NCI-H2029 (cell line): ENCODE measurements around the gene CCBE1.
"Not testable (repeated sequence)": the region's sequence is repeated elsewhere in the genome, so short reads cannot be mapped to it uniquely, and the experiment has no call there.

Source experiments
- DNase-seq: peaks from one replicate; lab custom pipeline; 2025; lab: John Stamatoyannopoulos, UW

Gene CCBE1

DNA sequence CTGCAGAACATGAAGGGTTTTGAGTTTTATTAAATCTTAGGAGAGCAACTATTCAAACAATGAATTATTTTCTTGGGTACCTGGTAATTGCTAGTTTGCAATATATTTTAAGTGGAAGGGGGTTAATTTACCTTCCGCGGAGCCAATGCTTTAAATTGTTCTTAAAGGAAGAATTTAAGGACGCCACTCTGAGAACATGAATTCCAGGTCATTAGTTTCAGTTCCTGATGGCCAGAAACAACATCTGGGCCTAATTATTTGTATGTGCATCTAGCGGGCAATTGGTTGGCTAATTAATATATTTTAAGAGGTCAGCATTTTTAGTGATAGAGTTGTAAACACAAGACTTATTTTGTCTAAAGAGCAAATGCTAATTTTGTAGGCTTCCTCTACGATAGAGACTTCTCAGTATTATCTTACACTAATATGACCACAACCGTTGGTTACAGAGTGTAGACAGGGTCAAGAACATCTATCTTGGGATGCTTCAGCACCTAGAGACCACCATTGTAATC lies 40.8 kb downstream of the CCBE1 start:
- DNase-seq = no peak

DNA sequence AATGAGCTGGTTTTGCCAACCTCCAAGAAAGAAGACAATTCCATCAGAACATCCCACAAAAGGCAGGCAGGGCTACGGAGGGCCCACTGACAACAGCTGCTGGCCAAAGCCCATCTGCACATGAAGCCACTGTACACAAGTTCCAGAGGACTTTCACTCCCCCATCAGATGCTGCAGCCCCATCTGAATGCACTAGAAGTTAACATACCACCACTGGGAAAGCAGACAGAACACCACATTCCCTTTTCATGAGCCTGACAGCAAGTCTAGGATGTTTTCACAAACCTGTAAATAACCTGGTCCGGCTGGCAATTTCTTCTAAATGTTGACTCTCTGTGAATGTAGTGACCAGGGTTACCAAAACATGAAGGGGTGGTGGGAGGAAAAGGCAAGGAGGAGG lies 41.5 kb downstream of the CCBE1 start:
- no peak for DNase-seq

DNA sequence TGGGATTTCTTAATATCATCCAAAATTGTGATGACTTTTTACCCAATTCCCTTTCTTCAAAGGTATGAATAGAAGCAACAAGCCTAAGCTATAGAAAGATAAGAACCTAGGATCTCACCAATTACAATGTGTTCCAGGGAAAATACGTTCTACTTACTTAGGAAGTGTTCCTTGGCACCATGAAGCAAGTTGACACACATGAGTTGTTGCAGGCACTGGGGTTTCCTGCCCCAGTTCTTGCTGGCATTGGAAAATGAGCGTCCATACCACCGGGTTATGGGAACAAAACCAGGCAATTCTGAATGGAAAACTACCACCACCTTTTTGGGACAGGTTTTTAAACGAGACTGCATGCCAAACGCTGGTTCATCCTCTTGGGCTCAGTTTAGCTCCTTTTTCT lies 46.2 kb downstream of the CCBE1 start:
- no peak for DNase-seq

DNA sequence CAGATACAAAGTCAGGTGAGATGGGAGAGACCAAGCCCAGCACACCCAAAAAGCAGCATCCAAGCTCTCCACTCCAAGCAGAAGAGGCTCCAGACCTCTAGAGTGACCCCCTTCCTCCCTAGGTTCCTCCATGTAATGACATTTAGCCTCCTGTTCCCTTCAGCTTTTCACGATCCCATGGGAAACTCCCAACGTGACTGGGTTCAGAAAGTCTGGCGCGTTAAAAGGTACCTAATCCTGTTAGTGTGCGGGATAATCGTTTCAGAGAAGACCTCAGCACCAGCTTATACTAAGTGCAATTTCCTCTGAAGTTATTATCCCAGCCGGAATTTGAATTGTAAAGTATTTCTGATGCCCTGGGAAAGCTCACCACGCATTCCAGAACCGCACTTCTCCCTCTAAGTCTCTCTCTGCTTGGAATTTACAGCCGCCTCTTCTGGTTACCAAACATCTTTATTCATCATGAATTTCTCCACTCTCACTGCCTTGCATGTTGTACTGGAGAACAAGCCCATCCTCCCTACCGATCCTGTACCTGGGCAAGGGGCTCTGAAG lies 46.9 kb downstream of the CCBE1 start:
- no peak for DNase-seq

DNA sequence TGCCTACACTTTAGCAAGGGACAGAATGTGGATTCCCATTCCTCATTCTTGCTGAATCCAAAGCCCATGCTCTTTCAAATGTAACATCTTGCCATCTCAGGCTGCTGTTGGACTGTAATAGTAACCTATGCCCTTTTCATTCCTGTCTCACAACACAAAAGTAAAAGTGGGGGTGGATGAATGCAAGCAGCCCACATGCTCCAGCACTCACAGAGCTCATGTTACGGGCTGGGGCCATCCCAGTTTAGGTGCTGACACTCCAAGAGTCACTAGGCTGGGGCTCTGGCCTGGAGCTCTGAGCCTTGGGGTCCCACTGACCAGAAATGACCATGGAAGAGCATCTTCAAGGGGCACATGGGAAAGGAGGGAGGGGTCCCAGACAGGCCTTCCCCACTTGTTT lies 47.6 kb downstream of the CCBE1 start:
- no peak for DNase-seq

DNA sequence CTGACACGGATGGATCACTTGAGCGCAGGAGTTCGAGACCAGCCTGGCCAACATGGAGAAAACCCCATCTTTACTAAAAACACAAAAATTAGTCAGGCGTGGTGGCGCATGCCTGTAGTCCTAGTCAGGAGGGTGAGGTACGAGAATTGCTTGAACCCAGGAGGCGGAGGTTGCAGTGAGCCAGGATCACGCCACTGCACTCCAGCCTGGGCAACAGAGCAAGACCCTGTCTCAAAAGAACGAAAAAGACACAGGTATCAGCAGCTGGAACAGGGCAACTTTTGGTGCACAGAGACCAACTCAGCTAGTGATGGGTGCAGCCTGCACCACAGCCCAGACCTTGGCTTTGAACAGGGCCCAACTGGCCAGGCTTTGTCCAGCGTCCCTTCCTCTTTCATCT lies 48.8 kb downstream of the CCBE1 start:
- DNase-seq = not testable (repeated sequence)

DNA sequence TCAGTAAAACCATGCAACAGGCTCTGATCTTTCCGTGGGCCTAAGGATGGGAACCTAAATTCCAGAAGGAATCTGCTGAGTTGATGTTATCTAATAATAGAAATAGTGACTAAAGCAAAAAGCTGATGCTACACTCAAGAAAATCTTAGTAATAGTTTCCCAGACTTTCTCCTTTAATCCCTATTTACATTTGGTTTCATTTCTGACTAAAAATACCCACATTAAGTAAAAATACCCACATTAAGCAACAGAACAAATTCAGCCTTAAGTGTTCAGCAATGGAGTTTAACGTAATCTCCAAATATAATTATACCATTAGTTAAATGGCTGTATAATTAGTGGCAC lies 50.3 kb downstream of the CCBE1 start:
- no peak for DNase-seq

DNA sequence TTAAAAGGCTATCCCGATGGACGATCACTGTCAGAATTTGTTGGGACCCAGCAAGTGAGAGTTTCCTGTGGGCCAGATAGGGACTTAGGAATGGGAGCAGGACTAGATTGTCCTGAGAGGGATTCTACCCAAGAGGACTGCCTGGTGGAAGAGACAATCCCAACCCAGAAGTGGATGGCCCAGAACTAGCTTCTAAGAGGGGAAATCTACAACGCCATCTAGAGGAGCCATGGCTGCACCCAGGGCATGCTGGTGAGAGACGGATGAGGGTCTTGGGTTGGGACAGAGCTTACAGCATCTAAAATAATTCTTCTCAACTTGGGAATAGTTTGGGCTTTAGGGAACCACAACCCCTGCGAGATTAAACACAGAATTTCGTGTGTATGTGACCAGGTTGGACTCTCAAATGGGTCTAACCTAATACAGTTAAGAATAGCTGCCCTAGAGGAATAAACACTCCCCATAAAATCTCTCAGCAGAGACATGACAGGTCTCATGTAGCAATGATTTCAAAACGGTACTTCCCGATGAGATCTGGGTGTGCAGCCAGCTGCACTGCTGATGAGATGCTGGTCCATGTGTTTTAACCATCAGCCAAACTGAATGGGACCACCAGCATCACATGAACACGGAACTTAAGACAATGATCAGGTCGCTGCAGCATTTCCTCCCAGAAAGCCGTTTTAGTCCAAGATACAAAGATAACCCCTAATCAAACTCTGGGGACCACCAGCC lies 50.8 kb downstream of the CCBE1 start:
- DNase-seq = no peak

DNA sequence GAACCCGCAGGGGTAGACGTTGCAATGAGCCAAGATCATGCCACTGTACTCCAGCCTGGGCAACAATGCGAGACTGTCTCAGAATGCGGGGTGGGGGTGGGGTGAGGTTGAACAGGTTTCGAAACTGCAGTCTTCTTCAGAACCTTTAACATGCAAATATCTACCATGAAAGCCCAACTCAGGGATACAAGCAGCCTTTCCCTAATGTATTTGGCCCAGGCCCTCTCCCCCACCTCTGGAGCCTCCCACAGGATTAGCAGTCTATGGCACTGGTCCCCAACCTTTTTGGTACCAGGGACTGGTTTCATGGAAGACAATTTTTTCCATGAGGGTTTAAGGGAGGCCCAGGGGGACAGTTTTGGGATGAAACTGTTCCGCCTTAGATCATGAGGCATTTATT lies 53.5 kb downstream of the CCBE1 start:
- DNase-seq = no peak

DNA sequence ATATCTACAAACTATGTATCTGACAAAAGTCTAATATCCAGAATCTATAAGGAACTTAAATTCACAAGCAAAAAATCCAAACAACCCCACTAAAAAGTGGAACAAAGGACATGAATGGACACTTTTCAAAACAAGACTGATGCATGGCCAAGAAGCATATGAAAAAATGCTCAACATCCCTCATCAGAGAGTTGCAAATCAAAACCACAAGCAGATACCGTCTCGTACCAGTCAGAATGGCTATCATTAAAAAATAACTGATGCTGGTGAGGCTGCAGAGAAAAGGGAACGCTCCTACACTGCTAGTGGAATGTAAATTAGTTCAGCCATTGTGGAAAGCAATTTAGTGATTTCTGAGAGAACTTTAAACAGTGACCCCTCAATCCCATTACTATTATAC lies 56.5 kb downstream of the CCBE1 start:
- DNase-seq = no peak

DNA sequence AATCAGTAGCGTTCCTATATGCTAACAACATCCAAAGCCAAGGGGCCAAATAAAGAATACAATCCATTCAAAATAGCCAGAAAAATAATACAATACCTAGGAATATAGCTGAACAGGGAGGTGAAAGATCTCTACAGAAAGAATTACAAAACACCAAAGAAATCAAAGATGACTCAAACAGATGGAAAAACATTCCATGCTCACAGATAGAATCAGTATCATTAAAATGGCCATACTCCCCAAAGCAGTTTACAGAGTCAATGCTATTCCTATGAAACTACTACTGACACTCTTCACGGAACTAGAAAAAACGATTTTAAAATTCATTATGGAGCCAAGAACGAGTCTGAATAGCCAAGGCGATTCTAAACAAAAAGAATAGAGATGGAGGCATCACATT lies 57.4 kb downstream of the CCBE1 start:
- DNase-seq = no peak

DNA sequence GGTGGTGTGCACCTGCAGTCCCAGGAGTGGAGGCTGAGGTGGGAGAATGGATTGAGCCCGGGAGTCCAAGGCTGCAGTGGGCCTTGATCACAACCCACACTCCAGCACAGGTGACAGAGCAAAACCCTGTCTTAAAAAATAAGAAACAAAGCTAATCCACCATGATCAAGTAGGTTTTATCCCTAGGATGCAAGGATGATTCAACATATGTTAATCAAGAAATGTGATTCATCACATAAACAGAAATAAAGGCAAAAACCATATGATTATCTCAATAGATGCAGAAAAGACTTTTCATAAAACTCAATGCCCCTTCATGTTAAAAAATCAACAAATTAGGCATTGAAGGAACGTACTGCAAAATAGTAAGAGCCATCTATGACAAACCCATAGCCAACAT lies 58.1 kb downstream of the CCBE1 start:
- no peak for DNase-seq

DNA sequence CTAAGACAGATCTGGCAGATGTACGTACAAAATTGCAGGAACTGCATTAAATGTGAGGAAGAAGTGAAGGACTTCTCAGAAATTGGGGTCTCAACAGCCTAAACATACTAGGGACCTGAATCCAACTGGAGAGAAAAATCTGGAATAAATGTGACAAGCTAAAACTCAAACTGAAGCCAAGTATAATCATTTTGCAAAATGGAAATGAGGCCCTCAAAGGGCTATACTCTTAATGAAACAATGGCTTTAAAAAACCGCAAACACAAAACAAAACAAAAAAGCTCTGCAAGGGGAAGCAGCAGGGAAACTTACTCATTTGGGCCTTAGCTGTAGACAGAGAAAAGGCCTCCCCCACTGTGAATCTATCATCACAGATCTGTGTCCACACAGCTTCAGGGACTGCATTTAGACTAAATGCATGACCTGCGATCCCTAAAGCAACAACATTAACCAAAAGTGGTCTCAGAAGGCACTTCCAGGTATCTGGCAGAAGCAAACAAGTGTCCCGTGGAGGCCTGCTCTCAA lies 63.2 kb downstream of the CCBE1 start:
- DNase-seq = no peak

DNA sequence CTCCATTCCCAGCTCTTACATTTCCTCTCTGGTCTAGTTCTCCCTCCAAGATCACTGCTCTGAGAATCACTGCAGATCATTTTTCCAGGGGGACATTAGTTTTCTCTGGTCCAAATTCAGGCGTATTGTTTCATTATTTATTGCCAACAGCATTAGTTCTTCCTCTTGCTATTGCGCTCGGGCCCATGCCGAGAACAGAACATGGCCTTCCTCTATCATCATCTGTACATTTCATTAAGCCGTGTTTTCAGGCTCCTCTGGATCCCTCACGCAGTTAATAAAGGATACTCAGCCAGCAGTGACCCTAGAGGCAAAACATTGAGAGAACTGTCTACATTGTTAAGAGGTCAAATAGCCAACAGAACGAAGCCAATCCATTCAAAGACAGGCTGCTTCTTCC lies 63.9 kb downstream of the CCBE1 start:
- no peak for DNase-seq

DNA sequence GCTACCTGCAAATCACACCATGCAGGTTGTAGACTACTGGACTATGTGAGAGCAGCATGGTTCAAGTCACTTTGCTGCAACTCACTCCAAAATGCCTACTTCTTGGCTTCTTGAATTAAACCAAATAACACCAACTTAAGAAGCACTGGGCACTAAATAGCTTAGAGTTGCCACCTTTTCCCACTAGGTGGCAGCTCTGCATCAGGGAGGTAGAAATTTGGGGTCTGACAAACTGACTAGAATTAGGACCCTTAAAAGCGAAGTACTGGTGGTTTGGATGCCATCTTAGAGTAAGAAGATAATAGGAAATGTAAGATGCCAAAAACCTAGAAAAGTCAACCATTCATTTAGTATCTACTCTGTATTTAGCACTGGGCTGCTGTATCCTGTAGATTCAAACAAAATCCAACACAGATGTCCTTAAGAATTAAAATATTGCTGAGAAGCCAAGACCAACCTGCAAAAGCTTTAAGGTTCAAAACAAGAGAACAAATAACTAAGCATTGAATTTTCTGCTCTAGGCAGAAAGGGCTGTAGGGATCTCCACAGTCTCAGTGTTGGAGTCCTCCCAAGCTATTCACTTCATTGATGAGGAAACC lies 65.5 kb downstream of the CCBE1 start:
- DNase-seq = no peak

DNA sequence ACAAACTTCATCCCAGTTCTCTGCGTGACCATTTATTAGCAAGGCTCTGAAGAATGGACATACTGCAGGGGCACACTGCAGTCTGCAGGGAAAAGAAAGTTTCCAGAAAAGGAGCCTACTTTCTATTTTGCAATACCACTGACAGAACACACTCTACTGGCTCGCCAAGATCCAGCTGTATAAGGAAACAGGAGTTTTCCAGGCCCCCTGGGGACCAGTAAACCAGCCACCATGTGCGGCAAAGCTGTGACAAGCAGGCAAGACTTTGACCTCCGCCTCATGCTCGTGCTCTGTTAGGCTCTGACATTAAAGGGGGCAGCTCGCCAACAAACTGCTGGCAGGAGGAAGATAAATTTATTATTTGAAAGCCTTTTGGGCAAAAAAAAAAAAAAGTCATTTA lies 67.3 kb downstream of the CCBE1 start:
- DNase-seq = no peak

DNA sequence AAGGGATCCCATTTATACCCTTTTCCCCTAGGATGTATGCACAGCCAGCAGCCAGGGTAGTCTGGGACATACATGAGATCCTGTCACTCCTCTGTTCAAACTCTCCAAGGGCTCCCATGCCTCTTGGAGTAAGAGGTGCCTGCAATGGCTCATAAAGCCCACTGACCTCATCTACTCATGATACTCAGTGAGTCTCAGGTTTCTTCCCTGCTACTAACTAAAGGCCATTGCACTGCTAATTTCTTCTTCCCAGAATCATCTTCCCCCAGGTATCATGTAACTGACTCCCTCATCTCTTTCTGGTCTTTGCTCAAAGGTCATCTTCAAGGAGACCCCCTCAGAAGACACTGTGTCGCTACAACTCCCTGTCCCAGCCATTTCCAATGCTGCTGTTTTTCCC lies 68.2 kb downstream of the CCBE1 start:
- peak; percentile 12 for DNase-seq

DNA sequence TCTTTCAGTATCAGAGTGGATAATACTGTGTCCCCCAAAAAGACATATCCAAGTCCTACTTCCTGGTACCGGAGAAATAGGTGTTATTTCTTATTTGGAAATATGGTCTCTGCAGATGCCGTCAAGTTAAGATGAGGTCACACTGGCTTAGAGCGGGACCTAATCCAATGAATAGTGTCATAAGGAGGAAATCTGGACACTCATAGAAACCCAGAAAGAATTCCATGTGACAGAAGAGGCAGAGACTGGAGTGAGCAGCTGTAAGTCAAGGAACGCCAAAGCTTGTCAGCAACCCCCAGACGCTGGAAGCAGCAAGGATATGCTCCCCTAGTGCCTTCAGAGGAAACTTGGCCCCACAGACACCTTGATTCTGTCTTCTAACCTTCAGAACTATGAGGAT lies 69.8 kb downstream of the CCBE1 start:
- no peak for DNase-seq

DNA sequence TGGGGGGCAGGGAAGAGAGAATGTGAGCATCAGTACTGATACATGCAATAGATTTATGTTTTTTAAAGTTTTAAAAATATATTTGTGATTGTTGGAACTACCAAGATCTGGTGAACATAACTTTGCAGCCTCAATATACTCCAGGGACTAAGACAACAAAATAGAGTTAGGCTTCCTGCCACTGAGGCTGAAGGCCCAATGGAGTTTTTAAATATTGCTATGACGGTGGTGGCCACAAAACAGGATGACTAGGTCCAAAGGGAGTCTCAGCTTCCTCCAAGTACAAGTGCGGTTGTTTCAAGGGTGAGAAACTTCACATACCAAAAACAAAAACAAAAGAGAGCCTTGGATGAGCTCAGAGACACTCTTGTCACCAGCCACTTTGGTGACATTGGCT lies 72.9 kb downstream of the CCBE1 start:
- DNase-seq = no peak

DNA sequence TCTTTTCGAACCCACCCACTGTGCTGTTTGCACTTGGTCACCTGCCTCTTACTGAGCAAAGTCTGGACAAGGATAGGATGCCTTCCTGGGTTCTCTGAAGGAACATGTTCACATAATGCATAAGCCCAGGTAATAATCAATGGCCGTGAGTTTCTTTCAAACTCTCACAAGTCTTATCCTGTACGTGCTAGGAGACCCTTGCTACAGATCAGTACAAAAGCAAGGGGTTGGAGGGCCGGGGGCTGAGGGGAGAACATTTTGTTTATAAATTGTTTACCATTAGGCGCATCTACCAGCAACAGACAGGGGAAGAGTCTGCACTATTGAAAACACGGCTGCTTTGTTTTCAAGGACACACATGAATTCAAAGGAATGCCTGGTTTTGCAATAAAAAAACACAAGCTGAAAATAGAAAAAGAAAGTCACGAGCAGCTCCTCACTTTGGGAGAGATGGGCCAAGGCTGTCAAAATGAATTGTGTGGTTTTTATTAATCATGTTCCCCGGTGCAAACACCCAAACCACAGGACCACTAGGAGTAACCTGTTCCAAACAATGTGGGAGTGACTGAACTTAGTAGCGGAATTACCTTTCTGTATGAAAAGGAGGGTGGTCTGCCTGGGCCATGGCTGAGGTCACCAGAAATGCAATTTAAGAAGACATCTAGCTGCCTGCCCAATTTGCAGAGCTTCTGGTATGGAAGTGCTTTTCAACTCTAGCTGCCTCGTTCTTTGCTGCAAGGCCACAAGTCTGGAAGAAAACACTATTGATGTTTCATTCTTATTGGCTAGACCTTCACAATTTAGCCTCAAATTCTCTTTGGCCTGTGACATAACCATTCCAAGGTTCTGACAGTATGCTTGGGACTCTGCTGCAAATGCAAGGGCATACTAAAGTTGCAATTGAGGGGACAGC lies 73.5 kb downstream of the CCBE1 start:
- no peak for DNase-seq

DNA sequence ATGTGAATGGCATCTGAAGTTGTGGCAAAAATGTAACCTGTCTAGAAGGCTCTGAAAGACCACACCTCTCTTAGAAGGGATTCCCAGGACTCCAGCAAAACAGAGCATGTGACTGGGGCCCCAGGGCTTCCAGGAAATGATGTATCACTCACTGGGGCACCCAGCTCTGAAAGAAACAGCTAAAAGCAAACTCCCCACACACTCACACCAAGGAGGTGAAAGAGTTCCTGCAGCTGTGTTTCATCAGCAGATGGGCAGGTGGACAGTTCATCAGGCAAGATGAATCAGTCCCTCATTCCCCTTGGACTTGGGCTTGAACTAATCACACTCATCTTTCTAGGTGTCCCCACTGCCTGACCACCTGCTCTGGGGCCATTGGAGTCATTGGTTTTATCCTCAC lies 76.2 kb downstream of the CCBE1 start:
- DNase-seq = no peak

DNA sequence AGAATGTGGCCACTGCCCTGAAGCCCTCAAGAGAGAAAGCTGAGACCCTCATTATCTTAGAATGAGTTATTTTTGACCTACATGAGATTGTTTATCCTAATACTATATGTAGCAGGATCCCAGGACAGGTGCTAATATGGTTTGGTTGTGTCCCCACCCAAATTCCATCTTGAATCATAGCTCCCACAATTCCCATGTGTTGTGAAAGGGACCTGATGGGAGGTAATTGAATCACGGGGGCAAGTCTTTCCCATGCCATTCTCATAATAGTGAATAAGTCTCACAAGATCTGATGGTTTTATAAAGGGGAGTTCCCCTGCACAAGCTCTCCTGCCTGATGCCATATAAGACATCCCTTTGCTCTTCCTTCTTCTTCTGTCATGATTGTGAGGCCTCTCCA lies 76.8 kb downstream of the CCBE1 start:
- DNase-seq = no peak
